Sigmoid colon (tissue), 4 donors: ENCODE data around the gene TMEM225B.

Source experiments
- POLR2AphosphoS5 ChIP-seq, 4 donors: sonication (generic); formaldehyde crosslinking; IDR thresholded peaks; one replicate each; pipeline ENCODE4 v1.6.1; 2017; ENCODE audit warnings: antibody characterized with exemption in 4 of 4
- TF ChIP-seq, protein P1 (sequence below), 4 experiments: fragments of 450-650 bp in 3 of 4; fragments of 200-600 bp in 1 of 4; IDR thresholded peaks; one replicate each; pipeline ENCODE4 v1.5.1; 2016 to 2019; ENCODE audit warnings: antibody characterized with exemption in 4 of 4, mild to moderate bottlenecking in 3 of 4, moderate library complexity in 2 of 4

DNA sequence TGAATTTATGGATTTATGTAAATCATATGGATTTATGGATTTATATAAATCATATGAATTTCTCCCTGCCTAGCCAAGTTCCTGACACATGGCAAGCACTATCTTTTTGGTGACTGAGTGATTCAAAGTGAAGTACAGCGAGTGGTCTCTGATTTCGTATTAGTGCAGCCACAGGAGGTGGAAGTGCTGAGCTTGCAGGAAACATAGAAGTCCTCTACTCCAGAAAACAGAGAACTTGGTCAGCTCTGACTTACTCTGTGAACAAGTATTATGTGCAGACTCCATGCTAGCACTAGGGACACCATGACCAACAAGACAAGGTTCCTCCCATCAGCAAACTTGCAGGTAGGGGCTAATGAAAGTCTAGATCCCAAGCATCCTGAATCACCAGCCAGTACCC is 53.2 kb downstream of the TMEM225B start:
- TF ChIP-seq, protein P1, sequence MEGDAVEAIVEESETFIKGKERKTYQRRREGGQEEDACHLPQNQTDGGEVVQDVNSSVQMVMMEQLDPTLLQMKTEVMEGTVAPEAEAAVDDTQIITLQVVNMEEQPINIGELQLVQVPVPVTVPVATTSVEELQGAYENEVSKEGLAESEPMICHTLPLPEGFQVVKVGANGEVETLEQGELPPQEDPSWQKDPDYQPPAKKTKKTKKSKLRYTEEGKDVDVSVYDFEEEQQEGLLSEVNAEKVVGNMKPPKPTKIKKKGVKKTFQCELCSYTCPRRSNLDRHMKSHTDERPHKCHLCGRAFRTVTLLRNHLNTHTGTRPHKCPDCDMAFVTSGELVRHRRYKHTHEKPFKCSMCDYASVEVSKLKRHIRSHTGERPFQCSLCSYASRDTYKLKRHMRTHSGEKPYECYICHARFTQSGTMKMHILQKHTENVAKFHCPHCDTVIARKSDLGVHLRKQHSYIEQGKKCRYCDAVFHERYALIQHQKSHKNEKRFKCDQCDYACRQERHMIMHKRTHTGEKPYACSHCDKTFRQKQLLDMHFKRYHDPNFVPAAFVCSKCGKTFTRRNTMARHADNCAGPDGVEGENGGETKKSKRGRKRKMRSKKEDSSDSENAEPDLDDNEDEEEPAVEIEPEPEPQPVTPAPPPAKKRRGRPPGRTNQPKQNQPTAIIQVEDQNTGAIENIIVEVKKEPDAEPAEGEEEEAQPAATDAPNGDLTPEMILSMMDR (IDR thresholded peaks at IDR 0.05), result no peak
- no peak for TF ChIP-seq POLR2AphosphoS5 (IDR thresholded peaks at IDR 0.05)
